ENCODE results near the gene MAD2L1BP. TPM values are rescaled to one million over a fixed set of nuclear protein-coding genes. Genes with fewer than 3 reads are reported as not detected.
A peak's percentile ranks its signal among the peaks of the same experiment; 100 is the strongest.
"Not testable (repeated sequence)": the region's sequence is repeated elsewhere in the genome, so short reads cannot be mapped to it uniquely, and the experiment has no call there.

Gene MAD2L1BP
- 10 to 100 TPM; 29.0 to 31.7 TPM for total RNA-seq

DNA sequence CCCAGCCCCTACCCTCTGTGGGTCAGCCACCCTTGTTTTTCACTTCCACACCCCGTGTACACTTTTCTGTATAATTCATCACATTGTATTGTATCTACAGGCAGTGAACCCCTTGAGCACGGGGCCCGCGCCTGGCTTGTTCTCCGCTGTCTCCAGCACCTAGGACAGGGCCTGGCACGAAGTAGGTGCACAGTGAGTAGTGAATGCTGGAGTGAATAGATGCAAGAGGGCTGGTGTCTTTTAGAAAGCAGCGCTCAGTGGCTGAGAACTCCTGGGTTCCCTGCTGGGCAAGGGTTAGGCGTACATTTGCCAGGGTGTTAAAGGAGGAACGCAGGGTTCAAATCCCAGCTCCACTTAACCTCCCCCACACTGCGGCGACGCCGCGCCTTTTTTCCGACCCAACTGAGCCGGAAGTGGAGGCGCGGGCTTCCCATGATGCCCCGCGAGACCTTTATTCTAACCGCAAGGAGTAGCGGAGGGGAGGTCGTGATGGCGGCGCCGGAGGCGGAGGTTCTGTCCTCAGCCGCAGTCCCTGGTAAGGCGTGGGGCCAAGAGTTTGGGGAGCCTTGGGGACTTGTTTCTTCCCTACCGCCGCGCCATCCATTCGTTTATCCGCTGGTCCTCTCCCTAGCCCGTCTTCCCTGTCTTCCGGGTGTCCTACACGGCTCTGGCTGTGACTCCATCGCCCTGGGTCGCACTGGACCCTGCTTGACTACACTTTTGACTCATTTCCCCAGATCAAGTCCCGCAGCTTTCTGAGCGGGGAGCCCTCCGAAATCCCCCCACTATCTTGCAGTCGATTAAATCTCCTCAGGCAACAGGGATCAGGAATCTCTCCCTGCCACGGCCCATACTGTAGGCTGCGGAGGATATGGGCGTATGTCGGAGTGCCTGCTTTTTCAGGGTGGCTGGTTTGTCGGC lies at the start of gene MAD2L1BP:
Gene MAD2L1BP, plus strand, starts transcription at position 454 of the 921 bp plus-strand sequence. Its CDS starts 36 bp downstream, at position 490.
- H3K9me3 Mint-ChIP-seq, result no peaks in the 10 kb centered on the region
- intact Hi-C loops (cut with micrococcal nuclease), result no loop called here
- ChIA-PET CTCF (interaction anchor here (0.6 to 2.1 kb wide), 10 partner anchors 10 to 443 kb away, joined by 3 to 6 read pairs (median 3); no protein-coding TSS in a partner anchor), POLR2A (interaction anchor here (0.7 to 2.6 kb wide), 11 partner anchors 8 to 205 kb away, joined by 3 to 15 read pairs (median 3); partner anchors contain the start of genes POLH and XPO5)
- no peaks in the 10 kb centered on the region for H3K27me3 Mint-ChIP-seq
- peaks cover 32% of the 10 kb centered on the region for H3K4me1 Mint-ChIP-seq (ENCODE audit: low read depth)
- TF ChIP-seq, protein P1, sequence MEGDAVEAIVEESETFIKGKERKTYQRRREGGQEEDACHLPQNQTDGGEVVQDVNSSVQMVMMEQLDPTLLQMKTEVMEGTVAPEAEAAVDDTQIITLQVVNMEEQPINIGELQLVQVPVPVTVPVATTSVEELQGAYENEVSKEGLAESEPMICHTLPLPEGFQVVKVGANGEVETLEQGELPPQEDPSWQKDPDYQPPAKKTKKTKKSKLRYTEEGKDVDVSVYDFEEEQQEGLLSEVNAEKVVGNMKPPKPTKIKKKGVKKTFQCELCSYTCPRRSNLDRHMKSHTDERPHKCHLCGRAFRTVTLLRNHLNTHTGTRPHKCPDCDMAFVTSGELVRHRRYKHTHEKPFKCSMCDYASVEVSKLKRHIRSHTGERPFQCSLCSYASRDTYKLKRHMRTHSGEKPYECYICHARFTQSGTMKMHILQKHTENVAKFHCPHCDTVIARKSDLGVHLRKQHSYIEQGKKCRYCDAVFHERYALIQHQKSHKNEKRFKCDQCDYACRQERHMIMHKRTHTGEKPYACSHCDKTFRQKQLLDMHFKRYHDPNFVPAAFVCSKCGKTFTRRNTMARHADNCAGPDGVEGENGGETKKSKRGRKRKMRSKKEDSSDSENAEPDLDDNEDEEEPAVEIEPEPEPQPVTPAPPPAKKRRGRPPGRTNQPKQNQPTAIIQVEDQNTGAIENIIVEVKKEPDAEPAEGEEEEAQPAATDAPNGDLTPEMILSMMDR (IDR thresholded peaks at IDR 0.05), result no peak
- H3K4me3 Mint-ChIP-seq, result peak within 1 kb of the TSS; percentile 90
- peak; percentile 92 for DNase-seq
- peak; percentile 87 for ATAC-seq
- H3K36me3 Mint-ChIP-seq (ENCODE audit: low read depth), result peaks cover 32% of the 10 kb centered on the region
- peak within 1 kb of the TSS; percentile 93 for H3K27ac Mint-ChIP-seq

DNA sequence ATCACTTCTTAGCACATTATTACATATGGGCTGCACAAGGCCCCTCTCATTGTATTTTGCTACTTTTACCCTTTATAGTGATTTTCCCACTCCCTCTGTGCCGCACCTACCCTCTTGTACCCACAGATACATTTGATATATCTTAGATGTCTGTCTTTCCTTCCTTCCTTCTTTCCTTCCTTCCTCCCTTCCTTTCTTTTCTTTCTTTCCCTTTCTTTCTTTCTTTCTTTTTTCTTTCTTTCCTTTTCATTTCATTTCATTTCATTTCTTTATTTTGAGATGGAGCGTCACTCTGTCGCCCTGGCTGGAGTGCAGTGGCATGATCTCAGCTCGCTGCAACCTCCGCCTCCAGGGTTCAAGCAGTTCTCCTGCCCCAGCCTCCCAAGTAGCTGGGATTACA lies 47.4 kb upstream of the MAD2L1BP start:
- CTCF ChIA-PET, result interaction anchor here (0.7 kb wide), 1 partner anchor 478 kb away, joined by 3 read pairs; no protein-coding TSS in a partner anchor
- POLR2A ChIA-PET, result no interaction called here
- Mint-ChIP-seq H3K27ac (no peak overlapping the region), H3K9me3 (no peaks in the 10 kb centered on the region), H3K36me3 (ENCODE audit: low read depth) (peaks cover 44% of the 10 kb centered on the region), H3K4me1 (ENCODE audit: low read depth) (peaks cover 18% of the 10 kb centered on the region), H3K4me3 (no peak overlapping the region), H3K27me3 (no peaks in the 10 kb centered on the region)
- intact Hi-C loops (cut with micrococcal nuclease), result no loop called here
- TF ChIP-seq, protein P1 (IDR thresholded peaks at IDR 0.05), result no peak
- no peak for DNase-seq
- ATAC-seq, result no peak

DNA sequence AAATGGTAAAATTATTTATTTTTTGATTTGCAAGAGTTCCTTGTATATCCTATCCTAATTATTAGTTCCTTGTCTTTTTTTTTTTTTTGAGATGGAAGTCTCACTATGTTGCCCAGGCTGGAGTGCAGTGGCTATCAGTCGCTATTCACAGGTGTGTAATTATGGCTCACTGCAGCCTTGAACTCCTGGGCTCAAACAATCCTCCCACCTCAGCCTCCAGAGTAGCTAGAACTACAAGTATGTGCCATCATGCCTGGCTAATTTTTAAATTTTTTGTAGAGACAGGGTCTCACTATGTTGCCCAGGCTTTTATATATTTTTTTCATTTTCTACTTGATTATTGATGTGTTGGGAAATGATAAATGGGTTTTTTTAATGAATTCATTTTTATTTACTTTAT lies 46.1 kb upstream of the MAD2L1BP start:
- H3K27me3 Mint-ChIP-seq; H3K27ac Mint-ChIP-seq; H3K9me3 Mint-ChIP-seq; H3K4me1 Mint-ChIP-seq (ENCODE audit: low read depth); intact Hi-C loops (cut with micrococcal nuclease); ATAC-seq; DNase-seq; H3K4me3 Mint-ChIP-seq; POLR2A ChIA-PET; CTCF ChIA-PET: not testable (repeated sequence)
- H3K36me3 Mint-ChIP-seq (ENCODE audit: low read depth), result peaks cover 33% of the 10 kb centered on the region

DNA sequence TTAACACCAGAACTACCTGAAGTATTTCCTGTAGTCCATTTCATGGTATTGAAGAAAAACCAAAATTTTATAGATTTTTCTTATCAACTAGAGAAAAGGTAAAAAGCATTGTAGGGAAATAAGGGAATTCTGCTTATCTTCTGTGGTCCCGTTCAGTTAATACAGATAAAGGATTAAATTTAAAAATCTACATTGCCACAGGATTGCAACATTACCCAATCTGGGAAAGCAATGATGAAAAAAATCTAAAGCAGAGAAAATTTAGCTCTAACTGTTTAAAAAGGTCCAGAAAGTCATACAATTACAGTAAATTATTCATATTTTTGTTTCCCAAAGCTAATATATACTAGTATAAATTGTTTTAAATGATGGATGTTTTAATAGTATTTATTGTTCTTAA lies 41.7 kb upstream of the MAD2L1BP start:
- POLR2A ChIA-PET, result interaction anchor here (0.8 kb wide), 1 partner anchor 23 kb away, joined by 3 read pairs; no protein-coding TSS in a partner anchor
- no peak overlapping the region for H3K4me3 Mint-ChIP-seq
- TF ChIP-seq, protein P1 (IDR thresholded peaks at IDR 0.05), result no peak
- H3K9me3 Mint-ChIP-seq, result no peaks in the 10 kb centered on the region
- no peaks in the 10 kb centered on the region for H3K4me1 Mint-ChIP-seq (ENCODE audit: low read depth)
- DNase-seq (no peak), ATAC-seq (no peak)
- CTCF ChIA-PET, result interaction anchor here (1.2 to 1.8 kb wide), 3 partner anchors 11 to 15 kb away, joined by 4 to 8 read pairs (median 4); no protein-coding TSS in a partner anchor
- H3K27me3 Mint-ChIP-seq, result no peaks in the 10 kb centered on the region
- intact Hi-C loops (cut with micrococcal nuclease), result no loop called here
- peaks cover 21% of the 10 kb centered on the region for H3K36me3 Mint-ChIP-seq (ENCODE audit: low read depth)
- H3K27ac Mint-ChIP-seq, result no peak overlapping the region

GRCh38 chr6:43600595-43600994 lies 35.0 kb upstream of the MAD2L1BP start:
- DNase-seq (no peak), ATAC-seq (no peak)
- peaks cover 24% of the 10 kb centered on the region for H3K36me3 Mint-ChIP-seq (ENCODE audit: low read depth)
- H3K4me3 Mint-ChIP-seq, result no peak overlapping the region
- intact Hi-C loops (cut with micrococcal nuclease), result no loop called here
- ChIA-PET CTCF (interaction anchor here (1.8 to 1.9 kb wide), 2 partner anchors 8 to 48 kb away, joined by 3 to 9 read pairs; no protein-coding TSS in a partner anchor), POLR2A (no interaction called here)
- H3K9me3 Mint-ChIP-seq, result no peaks in the 10 kb centered on the region
- H3K27me3 Mint-ChIP-seq, result no peaks in the 10 kb centered on the region
- H3K4me1 Mint-ChIP-seq (ENCODE audit: low read depth), result no peaks in the 10 kb centered on the region
- TF ChIP-seq, protein P1 (IDR thresholded peaks at IDR 0.05), result no peak
- no peak overlapping the region for H3K27ac Mint-ChIP-seq
